ENCODE results near the gene C1orf35.

- TF ChIP-seq CTCF (IDR thresholded peaks at IDR 0.05; ENCODE audit: low read length) (no peak), EZH2 (optimal IDR thresholded peaks at IDR 0.05; ENCODE audit: low read depth, low read length) (no peak), EZH2phosphoT487 (IDR thresholded peaks at IDR 0.05; ENCODE audit: low read length) (no peak)
These were observed 10.6 kb downstream of the C1orf35 start for GRCh38 chr1:228092342-228093049.
